Endothelial cell of umbilical vein (primary cell): ENCODE measurements around the gene MYO1H. TPM values are rescaled to one million over a fixed set of nuclear protein-coding genes. Genes with fewer than 3 reads are reported as not detected.
A peak's percentile ranks its signal among the peaks of the same experiment; 100 is the strongest.

Source experiments
- BruUV-seq: library from RNA; stranded (reverse); fragments of 400-500 nt; replicated peaks from 2 replicates; lab custom pipeline; 2021; lab: Mats Ljungman, UMichigan
- CTCF ChIA-PET: fragments of 300-600, 350-600 bp; sonication (Branson Sonifier 250); formaldehyde crosslinking; loops from one replicate; lab custom pipeline; 2021; ENCODE audit warnings: antibody characterized with exemption, inconsistent platforms; lab: Charles Lee
- POLR2A ChIA-PET: fragments of 300-600, 350-600 bp; sonication (Branson Sonifier 250); formaldehyde crosslinking; loops from one replicate; lab custom pipeline; 2021; ENCODE audit warnings: antibody characterized with exemption, inconsistent platforms; lab: Charles Lee
- DNase-seq: peaks from one replicate; pipeline ENCODE4 v3.0.0-alpha.2; 2011; ENCODE audit warnings: low read depth, low spot score
- FAIRE-seq: peaks from 2 replicates; lab custom pipeline; 2011; peaks lifted over from hg19 to GRCh38; lab: Jason Lieb, UNC
- H2AFZ ChIP-seq: 2 replicates; pipeline ENCODE4 v1.6.0; 2012; ENCODE audit warnings: low read depth, low read length, control low read depth, inconsistent platforms
- H3K27ac ChIP-seq: 2 replicates; pipeline ENCODE4 v1.5.1; 2011; ENCODE audit warnings: low read depth, mild to moderate bottlenecking, control low read depth, low read length, moderate library complexity; ENCODE audit not compliant: insufficient read depth
- H3K27me3 ChIP-seq, 2 experiments: 2 replicates each; pipeline versions ENCODE4 v1.6.0 to v1.6.1; 2011; ENCODE audit warnings: low read length in 2 of 2, mixed read lengths in 1 of 2; ENCODE audit not compliant: control insufficient read depth in 2 of 2, insufficient read depth in 2 of 2
- H3K36me3 ChIP-seq, 2 experiments: 2 replicates in 1 of 2; 3 replicates in 1 of 2; pipeline ENCODE4 v1.5.1; 2011; ENCODE audit warnings: low read length in 2 of 2, mild to moderate bottlenecking in 1 of 2, moderate library complexity in 1 of 2; ENCODE audit not compliant: control insufficient read depth in 2 of 2, insufficient read depth in 2 of 2; ENCODE audit errors: extremely low read depth in 1 of 2
- H3K4me1 ChIP-seq: 3 replicates; pipeline ENCODE4 v1.5.1; 2011; ENCODE audit warnings: mild to moderate bottlenecking, low read length; ENCODE audit not compliant: control insufficient read depth, insufficient read depth; ENCODE audit errors: extremely low read depth
- H3K4me2 ChIP-seq: 2 replicates; pipeline ENCODE4 v1.6.1; 2011; ENCODE audit warnings: low read length, control low read depth, mixed read lengths; ENCODE audit not compliant: insufficient read depth
- H3K4me3 ChIP-seq, 3 experiments: fragments of 200-600 bp in 1 of 3; sonication (generic), shearing (Covaris generic) in 1 of 3; replicated peaks in 1 of 3; 2 replicates each; pipeline ENCODE4 v1.5.1; 2011 to 2016; ENCODE audit warnings: control low read depth in 3 of 3, low read length in 3 of 3, mild to moderate bottlenecking in 2 of 3, inconsistent platforms in 1 of 3, low read depth in 1 of 3, moderate library complexity in 1 of 3; ENCODE audit not compliant: insufficient read depth in 1 of 3
- H3K79me2 ChIP-seq: 2 replicates; pipeline ENCODE4 v1.6.0; 2012; ENCODE audit warnings: low read length, inconsistent platforms; ENCODE audit not compliant: control insufficient read depth, insufficient read depth
- H3K9ac ChIP-seq: replicated peaks from 2 replicates; pipeline ENCODE3; 2011; ENCODE audit warnings: low read length, control low read depth; ENCODE audit not compliant: insufficient read depth; ENCODE audit errors: extremely low read depth
- H3K9me1 ChIP-seq: replicated peaks from 3 replicates; pipeline ENCODE4 v1.6.0; 2011; ENCODE audit warnings: mild to moderate bottlenecking, low read length; ENCODE audit not compliant: control insufficient read depth, insufficient read depth; ENCODE audit errors: extremely low read depth
- H3K9me3 ChIP-seq: replicated peaks from 2 replicates; pipeline ENCODE4 v1.5.1; 2012; ENCODE audit warnings: low read length, inconsistent platforms; ENCODE audit not compliant: control insufficient read depth, insufficient read depth
- H4K20me1 ChIP-seq: replicated peaks from 2 replicates; pipeline ENCODE3; 2011; ENCODE audit warnings: mild to moderate bottlenecking, low read length; ENCODE audit not compliant: control insufficient read depth, insufficient read depth; ENCODE audit errors: extremely low read depth
- EZH2 ChIP-seq: IDR thresholded peaks from 2 replicates; pipeline ENCODE4 v1.6.1; 2012; ENCODE audit warnings: borderline replicate concordance, low read depth, mild to moderate bottlenecking, moderate library complexity, low read length, inconsistent platforms; ENCODE audit not compliant: severe bottlenecking
- FOS ChIP-seq: IDR thresholded peaks from 2 replicates; pipeline ENCODE4 v1.6.1; 2011; ENCODE audit warnings: mild to moderate bottlenecking, low read length, moderate library complexity, borderline replicate concordance; ENCODE audit not compliant: insufficient read depth
- GATA2 ChIP-seq: IDR thresholded peaks from 2 replicates; pipeline ENCODE4 v1.7.0; 2011; ENCODE audit warnings: low read depth, mild to moderate bottlenecking, moderate library complexity, mixed read lengths, low read length; ENCODE audit not compliant: insufficient read length, insufficient read depth
- JUN ChIP-seq: IDR thresholded peaks from 2 replicates; pipeline ENCODE4 v1.6.1; 2011; ENCODE audit warnings: borderline replicate concordance, low read depth; ENCODE audit not compliant: insufficient read length, insufficient read depth
- MYC ChIP-seq: IDR thresholded peaks from one replicate; pipeline ENCODE4 v1.6.1; 2011; ENCODE audit warnings: mild to moderate bottlenecking, low read depth, low read length
- POLR2A ChIP-seq: IDR thresholded peaks from 2 replicates; pipeline ENCODE4 v1.6.1; 2012; ENCODE audit warnings: low read depth, mild to moderate bottlenecking, control low read depth, low read length
- POLR2AphosphoS5 ChIP-seq: IDR thresholded peaks from 2 replicates; pipeline ENCODE4 v1.6.1; 2012; ENCODE audit warnings: low read depth, mild to moderate bottlenecking, control low read depth, low read length, moderate library complexity; ENCODE audit not compliant: insufficient read depth
- dilution Hi-C: fragments of 300-500 bp; cut with MboI; formaldehyde crosslinking; loops from one replicate; pipeline ENCODE4 v1.15.0; 2019; ENCODE audit warnings: low sequenced_read_pairs; ENCODE audit not compliant: extremely low pct_ligation_motif_present
- intact Hi-C: fragments of 100-400 bp; cut with micrococcal nuclease; formaldehyde crosslinking; loops from one replicate; pipeline ENCODE4 v1.10.0; 2022
- polyA plus RNA-seq, 4 experiments: library from polyadenylated mRNA; depleted of rRNA in 3 of 4; stranded (reverse) in 3 of 4; unstranded in 1 of 4; fragments of >200 nt; gene quantifications; 2 replicates each; pipeline versions ENCODE4 v1.2.1 to v1.2.3, GENCODE V29; 2011 to 2012; ENCODE audit warnings: missing spikeins in 1 of 4
- total RNA-seq: library from RNA; stranded (reverse); gene quantifications from 2 replicates; pipeline ENCODE4 v1.2.3, GENCODE V29; 2021
- TF ChIP-seq, protein P1 (sequence below): IDR thresholded peaks from 2 replicates; pipeline ENCODE4 v1.6.1; 2011; ENCODE audit not compliant: insufficient read depth, insufficient read length
- TF ChIP-seq, protein P2 (sequence below), 2 donors: IDR thresholded peaks; 1 replicate in 1 of 2; 2 replicates in 1 of 2; pipeline ENCODE4 v1.5.1; 2011; ENCODE audit warnings: low read length in 2 of 2, mild to moderate bottlenecking in 2 of 2, moderate library complexity in 2 of 2, control low read depth in 1 of 2, inconsistent platforms in 1 of 2, low read depth in 1 of 2; ENCODE audit not compliant: insufficient read depth in 1 of 2; ENCODE audit errors: extremely low read depth in 1 of 2

MYO1H gene
- total and polyA plus RNA-seq, 2 donors (not counting 3 experiments of a cell fraction or from before 2014, with no cell fraction given) = not detected

DNA sequence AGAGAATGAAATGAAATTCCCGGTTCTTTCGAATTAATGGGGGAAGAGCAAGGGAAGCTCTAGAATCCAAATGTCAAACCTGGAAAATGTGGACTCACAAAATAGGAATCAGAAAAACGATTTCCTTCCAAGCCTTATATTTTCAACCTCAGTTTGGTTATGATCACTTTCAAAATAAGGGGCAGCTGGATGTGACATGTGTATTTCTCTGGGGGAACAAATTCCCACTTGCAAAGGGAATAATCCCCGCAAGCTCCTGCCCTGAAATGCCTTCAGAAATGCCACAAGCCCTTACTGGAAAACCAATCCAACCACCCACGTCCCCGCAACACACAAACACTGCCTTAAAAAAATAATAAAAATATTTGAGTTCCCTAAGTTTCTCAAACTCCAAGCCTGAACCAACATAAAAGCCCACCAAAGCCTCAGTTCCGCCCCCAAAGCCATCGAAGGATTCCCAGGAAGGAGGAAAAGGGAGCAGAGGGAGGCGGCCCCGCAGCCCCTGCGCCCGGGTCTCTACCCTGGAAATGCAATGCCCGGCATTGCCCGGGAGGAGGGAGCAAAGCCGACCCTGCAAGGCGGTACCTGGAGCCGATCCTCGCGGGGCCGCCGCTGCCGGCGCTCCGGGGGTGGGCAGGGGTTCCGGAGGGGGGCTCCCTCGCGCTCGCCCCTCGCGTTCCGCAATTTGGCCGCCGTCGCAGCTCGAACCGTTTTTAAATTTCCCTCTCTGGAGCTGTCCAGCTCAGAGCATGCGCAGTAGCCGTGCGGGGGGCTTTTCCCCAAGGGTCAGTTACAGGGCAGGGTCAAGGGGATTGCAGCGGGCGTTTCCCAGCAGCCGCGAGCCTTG, 38.9 kb upstream of the MYO1H start, which contains the start of gene FOXN4:
Gene FOXN4 (minus strand): TSS at position 751 of the 847 bp plus-strand sequence. CDS start 963 bp downstream, outside the sequence.
- ChIA-PET CTCF (interaction anchor here (1.5 kb wide), 1 partner anchor 85 kb away, joined by 4 read pairs; no protein-coding TSS in a partner anchor), POLR2A (no interaction called here)
- FAIRE-seq (no peak), DNase-seq (no peak)
- H3K79me2 ChIP-seq = no peaks in the 10 kb centered on the region
- peaks cover 52 to 69% of the 10 kb centered on the region in 2 experiments for H3K27me3 ChIP-seq
- H3K9me1 ChIP-seq = no peaks in the 10 kb centered on the region
- intact Hi-C loops (no loop called here), dilution Hi-C loops (no loop called here)
- H3K9me3 ChIP-seq = no peaks in the 10 kb centered on the region
- H3K4me1 ChIP-seq = peaks cover 2% of the 10 kb centered on the region
- H3K36me3 ChIP-seq = no peaks in the 10 kb centered on the region
- H3K4me3 ChIP-seq = peak within 1 kb of the TSS in 1 of 3 experiments; percentile 12
- H3K4me2 ChIP-seq = peak within 1 kb of the TSS; percentile 30
- no peaks in the 10 kb centered on the region for H4K20me1 ChIP-seq
- BruUV-seq = no TSS peak
- H2AFZ ChIP-seq = peak within 1 kb of the TSS; percentile 37
- no peak within 1 kb of the TSS for H3K27ac ChIP-seq
- TF ChIP-seq JUN = no peak
- TF ChIP-seq POLR2AphosphoS5 = no peak
- TF ChIP-seq, protein P1, sequence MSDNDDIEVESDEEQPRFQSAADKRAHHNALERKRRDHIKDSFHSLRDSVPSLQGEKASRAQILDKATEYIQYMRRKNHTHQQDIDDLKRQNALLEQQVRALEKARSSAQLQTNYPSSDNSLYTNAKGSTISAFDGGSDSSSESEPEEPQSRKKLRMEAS = no peak
- no peak for TF ChIP-seq POLR2A
- TF ChIP-seq MYC = no peak
- no peak for TF ChIP-seq FOS
- TF ChIP-seq, protein P2, sequence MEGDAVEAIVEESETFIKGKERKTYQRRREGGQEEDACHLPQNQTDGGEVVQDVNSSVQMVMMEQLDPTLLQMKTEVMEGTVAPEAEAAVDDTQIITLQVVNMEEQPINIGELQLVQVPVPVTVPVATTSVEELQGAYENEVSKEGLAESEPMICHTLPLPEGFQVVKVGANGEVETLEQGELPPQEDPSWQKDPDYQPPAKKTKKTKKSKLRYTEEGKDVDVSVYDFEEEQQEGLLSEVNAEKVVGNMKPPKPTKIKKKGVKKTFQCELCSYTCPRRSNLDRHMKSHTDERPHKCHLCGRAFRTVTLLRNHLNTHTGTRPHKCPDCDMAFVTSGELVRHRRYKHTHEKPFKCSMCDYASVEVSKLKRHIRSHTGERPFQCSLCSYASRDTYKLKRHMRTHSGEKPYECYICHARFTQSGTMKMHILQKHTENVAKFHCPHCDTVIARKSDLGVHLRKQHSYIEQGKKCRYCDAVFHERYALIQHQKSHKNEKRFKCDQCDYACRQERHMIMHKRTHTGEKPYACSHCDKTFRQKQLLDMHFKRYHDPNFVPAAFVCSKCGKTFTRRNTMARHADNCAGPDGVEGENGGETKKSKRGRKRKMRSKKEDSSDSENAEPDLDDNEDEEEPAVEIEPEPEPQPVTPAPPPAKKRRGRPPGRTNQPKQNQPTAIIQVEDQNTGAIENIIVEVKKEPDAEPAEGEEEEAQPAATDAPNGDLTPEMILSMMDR (IDR thresholded peaks at IDR 0.05; ENCODE audit: extremely low read depth in 1 of 2, insufficient read depth in 1 of 2, low read depth in 1 of 2, low read length in 2 of 2) = no peak
- no peak for TF ChIP-seq EZH2
- TF ChIP-seq GATA2 = no peak
- H3K9ac ChIP-seq = no peak within 1 kb of the TSS
